Liver (tissue), 9 donors: ENCODE data around the gene FABP1. TPM values are rescaled to one million over a fixed set of nuclear protein-coding genes. Genes with fewer than 3 reads are reported as not detected.
A peak's percentile ranks its signal among the peaks of the same experiment; 100 is the strongest.

Experiments used
- DNase-seq: peaks from one replicate; pipeline ENCODE4 v3.0.0-alpha.2; 2017; ENCODE audit warnings: low spot score
- H3K27ac ChIP-seq, 2 donors: one replicate each; pipeline ENCODE4 v1.7.0; 2013; ENCODE audit warnings: inconsistent platforms in 2 of 2, low read length in 2 of 2, control low read depth in 1 of 2, low read depth in 1 of 2, mild to moderate bottlenecking in 1 of 2
- H3K27me3 ChIP-seq, 4 donors: one replicate each; pipeline versions ENCODE4 v1.6.1 to v1.7.0; 2013; ENCODE audit warnings: low read length in 3 of 4, inconsistent platforms in 1 of 4, mild to moderate bottlenecking in 1 of 4, moderate library complexity in 1 of 4; ENCODE audit not compliant: control insufficient read depth in 4 of 4, insufficient read depth in 4 of 4
- H3K36me3 ChIP-seq, 4 donors: one replicate each; pipeline versions ENCODE4 v1.6.1 to v1.7.0; 2013; ENCODE audit warnings: low read length in 3 of 4, mild to moderate bottlenecking in 3 of 4, low read depth in 1 of 4, moderate library complexity in 1 of 4; ENCODE audit not compliant: control insufficient read depth in 4 of 4, insufficient read depth in 3 of 4
- H3K4me1 ChIP-seq, 4 donors: one replicate each; pipeline versions ENCODE4 v1.6.1 to v1.7.0; 2013; ENCODE audit warnings: low read length in 3 of 4, mild to moderate bottlenecking in 3 of 4, moderate library complexity in 1 of 4; ENCODE audit not compliant: control insufficient read depth in 4 of 4, insufficient read depth in 4 of 4
- H3K4me3 ChIP-seq, 3 donors: one replicate each; pipeline versions ENCODE4 v1.6.1 to v1.7.0; 2013; ENCODE audit warnings: low read length in 3 of 3, control low read depth in 1 of 3, low read depth in 1 of 3, mild to moderate bottlenecking in 1 of 3
- H3K9ac ChIP-seq, 2 donors: one replicate each; pipeline ENCODE4 v1.7.0; 2013; ENCODE audit warnings: low read length in 2 of 2, mild to moderate bottlenecking in 2 of 2, moderate library complexity in 2 of 2, control low read depth in 1 of 2, low read depth in 1 of 2
- H3K9me3 ChIP-seq, 4 donors: one replicate each; pipeline versions ENCODE4 v1.6.1 to v1.7.0; 2013; ENCODE audit warnings: low read length in 3 of 4; ENCODE audit not compliant: control insufficient read depth in 4 of 4
- FOXA1 ChIP-seq: IDR thresholded peaks from 2 replicates; pipeline ENCODE4 v1.6.1; 2016; ENCODE audit warnings: antibody characterized with exemption
- FOXA2 ChIP-seq: IDR thresholded peaks from 2 replicates; pipeline ENCODE4 v1.6.1; 2016; ENCODE audit warnings: antibody characterized with exemption
- GABPA ChIP-seq, 2 donors: IDR thresholded peaks in 1 of 2; conservative IDR thresholded peaks in 1 of 2; 2 replicates each; pipeline ENCODE4 v1.6.1; 2016; ENCODE audit warnings: antibody characterized with exemption in 2 of 2, mild to moderate bottlenecking in 1 of 2, moderate library complexity in 1 of 2
- HNF4A ChIP-seq, 2 donors: conservative IDR thresholded peaks; 2 replicates each; pipeline ENCODE4 v1.6.1; 2016; ENCODE audit warnings: antibody characterized with exemption in 2 of 2, mild to moderate bottlenecking in 2 of 2
- HNF4G ChIP-seq: IDR thresholded peaks from 2 replicates; pipeline ENCODE4 v1.6.1; 2016; ENCODE audit warnings: antibody characterized with exemption
- JUND ChIP-seq, 2 donors: IDR thresholded peaks; 2 replicates each; pipeline ENCODE4 v1.6.1; 2016; ENCODE audit warnings: antibody characterized with exemption in 2 of 2
- NR2F2 ChIP-seq: IDR thresholded peaks from 2 replicates; pipeline ENCODE4 v1.6.1; 2016; ENCODE audit warnings: antibody characterized with exemption
- RAD21 ChIP-seq, 2 donors: IDR thresholded peaks; 2 replicates each; pipeline ENCODE4 v1.6.1; 2016; ENCODE audit warnings: antibody characterized with exemption in 2 of 2, mild to moderate bottlenecking in 2 of 2
- RXRA ChIP-seq, 2 donors: IDR thresholded peaks; 2 replicates each; pipeline ENCODE4 v1.6.1; 2017 to 2018; ENCODE audit warnings: antibody characterized with exemption in 2 of 2, mild to moderate bottlenecking in 1 of 2
- SP1 ChIP-seq: IDR thresholded peaks from 2 replicates; pipeline ENCODE4 v1.6.1; 2018; ENCODE audit warnings: antibody characterized with exemption, mild to moderate bottlenecking
- TAF1 ChIP-seq: conservative IDR thresholded peaks from 2 replicates; pipeline ENCODE4 v1.6.1; 2016; ENCODE audit warnings: antibody characterized with exemption, mild to moderate bottlenecking
- YY1 ChIP-seq: IDR thresholded peaks from 2 replicates; pipeline ENCODE4 v1.6.1; 2016; ENCODE audit warnings: antibody characterized with exemption, mild to moderate bottlenecking
- WGBS: extraction: QIAGEN DNeasy Blood & Tissue Kit; methylation state at CpG from one replicate; pipeline ENCODE4 v1.1.7; 2013; 5-methylcytosine and 5-hydroxymethylcytosine counted together
- polyA plus RNA-seq, 2 donors: library from polyadenylated mRNA; stranded (reverse) in 1 of 2; unstranded in 1 of 2; fragments of 200-250 nt in 1 of 2; fragments of >200 nt in 1 of 2; fragmentation: Nextera tagmentation in 1 of 2; extraction: Ambion mirVana in 1 of 2; gene quantifications; one replicate each; pipeline versions ENCODE4 v1.2.1 to v1.2.3, GENCODE V29; 2013 to 2015
- total RNA-seq, 2 donors: library from RNA; depleted of rRNA; stranded (reverse); fragments of >200 nt; gene quantifications; one replicate each; pipeline ENCODE4 v1.2.3, GENCODE V29; 2014
- TF ChIP-seq, protein P1 (sequence below): fragments of 150-350 bp; IDR thresholded peaks from 2 replicates; pipeline ENCODE4 v1.5.1; 2017; ENCODE audit warnings: improper control_type of control experiment, low read depth, low read length; ENCODE audit not compliant: missing input control
- TF ChIP-seq, protein P2 (sequence below): IDR thresholded peaks from 2 replicates; pipeline ENCODE4 v1.6.1; 2016; ENCODE audit warnings: antibody characterized with exemption, mild to moderate bottlenecking
- TF ChIP-seq, protein P3 (sequence below): IDR thresholded peaks from 2 replicates; pipeline ENCODE4 v1.6.1; 2016; ENCODE audit warnings: antibody characterized with exemption
- TF ChIP-seq, protein P4 (sequence below): IDR thresholded peaks from 2 replicates; pipeline ENCODE4 v1.6.1; 2016; ENCODE audit warnings: antibody characterized with exemption
- TF ChIP-seq, protein P5 (sequence below): IDR thresholded peaks from 2 replicates; pipeline ENCODE4 v1.6.1; 2016; ENCODE audit warnings: antibody characterized with exemption
- donor health status: healthy.
- donor health status: healthy.
- donor health status: healthy.
- donor health status: healthy.
- donor health status: healthy.

Gene FABP1
- total and polyA plus RNA-seq, 4 donors, result 975 to 7,337 (median 2,306) TPM

DNA sequence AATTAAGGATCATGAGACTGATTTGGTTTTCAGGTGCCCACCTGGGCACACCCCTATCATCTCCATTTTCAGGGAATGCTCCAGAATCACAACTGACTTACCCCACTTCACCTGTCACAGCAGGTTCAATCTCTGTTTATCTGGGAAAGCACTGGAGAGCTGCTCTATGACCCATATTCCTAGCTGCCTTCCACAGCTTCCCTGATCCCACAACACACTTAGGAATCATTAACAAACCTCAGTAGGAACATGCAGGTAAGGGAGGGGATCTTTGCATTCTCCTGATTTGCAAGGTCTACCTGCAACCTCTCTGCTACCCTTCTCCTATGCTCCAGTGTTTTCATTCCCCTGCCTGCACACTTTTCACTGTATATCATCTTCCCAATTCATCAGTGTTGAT lies 18.7 kb upstream of the FABP1 start:
- no peak for DNase-seq
- H3K27ac ChIP-seq, result peak overlapping the region; percentile 81 to 88
- TF ChIP-seq JUND (IDR thresholded peaks at IDR 0.05) (peak in 1 of 2 donors; percentile 44), GABPA (IDR thresholded peaks at IDR 0.05 in 1 of 2, conservative IDR thresholded peaks at IDR 0.05 in 1 of 2) (no peak), RXRA (IDR thresholded peaks at IDR 0.05) (peak; percentile 87 to 94), YY1 (peak; percentile 61), RAD21 (IDR thresholded peaks at IDR 0.05) (peak; percentile 22 to 33), HNF4G (no peak), SP1 (peak; percentile 80), TAF1 (no peak), FOXA2 (no peak), HNF4A (conservative IDR thresholded peaks at IDR 0.05) (peak; percentile 39 to 64), NR2F2 (no peak), FOXA1 (peak; percentile 23)
- TF ChIP-seq, protein P1, sequence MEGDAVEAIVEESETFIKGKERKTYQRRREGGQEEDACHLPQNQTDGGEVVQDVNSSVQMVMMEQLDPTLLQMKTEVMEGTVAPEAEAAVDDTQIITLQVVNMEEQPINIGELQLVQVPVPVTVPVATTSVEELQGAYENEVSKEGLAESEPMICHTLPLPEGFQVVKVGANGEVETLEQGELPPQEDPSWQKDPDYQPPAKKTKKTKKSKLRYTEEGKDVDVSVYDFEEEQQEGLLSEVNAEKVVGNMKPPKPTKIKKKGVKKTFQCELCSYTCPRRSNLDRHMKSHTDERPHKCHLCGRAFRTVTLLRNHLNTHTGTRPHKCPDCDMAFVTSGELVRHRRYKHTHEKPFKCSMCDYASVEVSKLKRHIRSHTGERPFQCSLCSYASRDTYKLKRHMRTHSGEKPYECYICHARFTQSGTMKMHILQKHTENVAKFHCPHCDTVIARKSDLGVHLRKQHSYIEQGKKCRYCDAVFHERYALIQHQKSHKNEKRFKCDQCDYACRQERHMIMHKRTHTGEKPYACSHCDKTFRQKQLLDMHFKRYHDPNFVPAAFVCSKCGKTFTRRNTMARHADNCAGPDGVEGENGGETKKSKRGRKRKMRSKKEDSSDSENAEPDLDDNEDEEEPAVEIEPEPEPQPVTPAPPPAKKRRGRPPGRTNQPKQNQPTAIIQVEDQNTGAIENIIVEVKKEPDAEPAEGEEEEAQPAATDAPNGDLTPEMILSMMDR, result no peak
- TF ChIP-seq, protein P2, sequence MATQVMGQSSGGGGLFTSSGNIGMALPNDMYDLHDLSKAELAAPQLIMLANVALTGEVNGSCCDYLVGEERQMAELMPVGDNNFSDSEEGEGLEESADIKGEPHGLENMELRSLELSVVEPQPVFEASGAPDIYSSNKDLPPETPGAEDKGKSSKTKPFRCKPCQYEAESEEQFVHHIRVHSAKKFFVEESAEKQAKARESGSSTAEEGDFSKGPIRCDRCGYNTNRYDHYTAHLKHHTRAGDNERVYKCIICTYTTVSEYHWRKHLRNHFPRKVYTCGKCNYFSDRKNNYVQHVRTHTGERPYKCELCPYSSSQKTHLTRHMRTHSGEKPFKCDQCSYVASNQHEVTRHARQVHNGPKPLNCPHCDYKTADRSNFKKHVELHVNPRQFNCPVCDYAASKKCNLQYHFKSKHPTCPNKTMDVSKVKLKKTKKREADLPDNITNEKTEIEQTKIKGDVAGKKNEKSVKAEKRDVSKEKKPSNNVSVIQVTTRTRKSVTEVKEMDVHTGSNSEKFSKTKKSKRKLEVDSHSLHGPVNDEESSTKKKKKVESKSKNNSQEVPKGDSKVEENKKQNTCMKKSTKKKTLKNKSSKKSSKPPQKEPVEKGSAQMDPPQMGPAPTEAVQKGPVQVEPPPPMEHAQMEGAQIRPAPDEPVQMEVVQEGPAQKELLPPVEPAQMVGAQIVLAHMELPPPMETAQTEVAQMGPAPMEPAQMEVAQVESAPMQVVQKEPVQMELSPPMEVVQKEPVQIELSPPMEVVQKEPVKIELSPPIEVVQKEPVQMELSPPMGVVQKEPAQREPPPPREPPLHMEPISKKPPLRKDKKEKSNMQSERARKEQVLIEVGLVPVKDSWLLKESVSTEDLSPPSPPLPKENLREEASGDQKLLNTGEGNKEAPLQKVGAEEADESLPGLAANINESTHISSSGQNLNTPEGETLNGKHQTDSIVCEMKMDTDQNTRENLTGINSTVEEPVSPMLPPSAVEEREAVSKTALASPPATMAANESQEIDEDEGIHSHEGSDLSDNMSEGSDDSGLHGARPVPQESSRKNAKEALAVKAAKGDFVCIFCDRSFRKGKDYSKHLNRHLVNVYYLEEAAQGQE, result peak; percentile 72
- TF ChIP-seq, protein P3, sequence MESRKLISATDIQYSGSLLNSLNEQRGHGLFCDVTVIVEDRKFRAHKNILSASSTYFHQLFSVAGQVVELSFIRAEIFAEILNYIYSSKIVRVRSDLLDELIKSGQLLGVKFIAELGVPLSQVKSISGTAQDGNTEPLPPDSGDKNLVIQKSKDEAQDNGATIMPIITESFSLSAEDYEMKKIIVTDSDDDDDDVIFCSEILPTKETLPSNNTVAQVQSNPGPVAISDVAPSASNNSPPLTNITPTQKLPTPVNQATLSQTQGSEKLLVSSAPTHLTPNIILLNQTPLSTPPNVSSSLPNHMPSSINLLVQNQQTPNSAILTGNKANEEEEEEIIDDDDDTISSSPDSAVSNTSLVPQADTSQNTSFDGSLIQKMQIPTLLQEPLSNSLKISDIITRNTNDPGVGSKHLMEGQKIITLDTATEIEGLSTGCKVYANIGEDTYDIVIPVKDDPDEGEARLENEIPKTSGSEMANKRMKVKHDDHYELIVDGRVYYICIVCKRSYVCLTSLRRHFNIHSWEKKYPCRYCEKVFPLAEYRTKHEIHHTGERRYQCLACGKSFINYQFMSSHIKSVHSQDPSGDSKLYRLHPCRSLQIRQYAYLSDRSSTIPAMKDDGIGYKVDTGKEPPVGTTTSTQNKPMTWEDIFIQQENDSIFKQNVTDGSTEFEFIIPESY, result no peak
- TF ChIP-seq, protein P4, sequence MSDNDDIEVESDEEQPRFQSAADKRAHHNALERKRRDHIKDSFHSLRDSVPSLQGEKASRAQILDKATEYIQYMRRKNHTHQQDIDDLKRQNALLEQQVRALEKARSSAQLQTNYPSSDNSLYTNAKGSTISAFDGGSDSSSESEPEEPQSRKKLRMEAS, result no peak
- H3K4me1 ChIP-seq, result peaks cover 5 to 39% (median 21%) of the 10 kb centered on the region in 4 donors
- H3K27me3 ChIP-seq, result no peaks in the 10 kb centered on the region
- peaks cover 0 to 15% (median 0%) of the 10 kb centered on the region in 4 donors for H3K9me3 ChIP-seq
- no peak overlapping the region for H3K9ac ChIP-seq
- no peak overlapping the region for H3K4me3 ChIP-seq
- H3K36me3 ChIP-seq, result no peaks in the 10 kb centered on the region

DNA sequence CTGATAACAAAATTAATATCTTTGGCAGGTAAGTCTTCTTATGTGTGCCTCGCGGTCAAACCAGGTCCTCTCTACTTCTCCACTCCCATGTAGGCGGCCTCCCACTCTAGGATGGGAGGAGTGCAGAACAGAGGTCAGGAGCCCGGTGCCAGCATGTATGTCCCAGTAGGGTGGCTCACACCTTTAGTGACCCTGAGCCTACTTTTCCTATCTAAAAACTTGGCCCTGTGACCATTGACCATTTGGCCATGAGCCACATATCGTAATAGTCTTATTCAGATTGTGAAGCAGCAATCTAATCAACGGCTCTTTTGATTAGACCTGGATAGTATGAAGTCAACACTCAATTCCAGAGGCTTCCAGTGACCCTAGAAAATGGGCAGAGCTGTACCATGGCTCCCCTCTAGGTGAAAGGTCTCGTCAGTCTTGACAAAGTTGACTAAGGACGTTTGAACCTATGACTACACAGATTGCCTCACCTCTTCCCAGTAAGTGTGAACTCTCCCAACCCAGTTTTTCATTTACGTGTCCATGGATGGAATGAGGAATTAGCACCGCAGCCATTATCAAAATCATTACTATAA lies 17.1 kb upstream of the FABP1 start:
- H3K9ac ChIP-seq, result no peak overlapping the region
- 34% methylated on average over 10 of the region's 10 CpGs for WGBS
- no peak for DNase-seq
- no peak overlapping the region for H3K4me3 ChIP-seq
- H3K4me1 ChIP-seq, result peaks cover 5 to 42% (median 23%) of the 10 kb centered on the region in 4 donors
- peak overlapping the region; percentile 81 to 88 for H3K27ac ChIP-seq
- H3K27me3 ChIP-seq, result no peaks in the 10 kb centered on the region
- no peaks in the 10 kb centered on the region for H3K36me3 ChIP-seq
- peaks cover 0 to 15% (median 0%) of the 10 kb centered on the region in 4 donors for H3K9me3 ChIP-seq
- TF ChIP-seq, protein P2, result peak; percentile 58
- TF ChIP-seq YY1 (peak; percentile 88), HNF4A (conservative IDR thresholded peaks at IDR 0.05) (peak; percentile 78 to 85), FOXA2 (peak; percentile 71), SP1 (peak; percentile 93), TAF1 (no peak), RAD21 (IDR thresholded peaks at IDR 0.05) (peak in 1 of 2 donors; percentile 6)
- TF ChIP-seq, protein P1, result no peak
- TF ChIP-seq, protein P5, sequence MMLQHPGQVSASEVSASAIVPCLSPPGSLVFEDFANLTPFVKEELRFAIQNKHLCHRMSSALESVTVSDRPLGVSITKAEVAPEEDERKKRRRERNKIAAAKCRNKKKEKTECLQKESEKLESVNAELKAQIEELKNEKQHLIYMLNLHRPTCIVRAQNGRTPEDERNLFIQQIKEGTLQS, result peak; percentile 65
